Measurements from ENCODE around the gene MEF2A. TPM values are rescaled to one million over a fixed set of nuclear protein-coding genes. Genes with fewer than 3 reads are reported as not detected.

The MEF2A gene
- total and polyA plus RNA-seq, 9 of the 15 experiments (the other 6 are each of a cell fraction or from before 2014, with no cell fraction given), result 1.6 to 18.7 (median 8.7) TPM

DNA sequence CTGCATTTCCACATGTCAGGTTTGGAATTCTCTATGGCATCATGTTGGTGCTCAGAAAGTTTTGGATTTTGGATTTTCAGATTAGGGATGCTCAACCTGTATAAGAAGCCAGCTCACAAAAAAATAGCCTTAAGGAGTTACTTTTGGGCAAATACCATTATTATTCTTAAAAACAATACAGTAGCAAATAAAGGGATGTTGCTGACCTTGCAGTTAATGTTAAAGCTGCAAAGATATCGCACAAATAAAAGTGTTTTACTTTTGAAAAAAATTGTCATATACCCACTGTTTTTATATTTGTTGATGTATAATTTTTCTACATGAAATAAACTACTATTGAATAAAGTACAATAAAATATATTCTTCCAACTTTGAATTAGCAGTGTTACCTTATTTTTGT lies 107.3 kb downstream of the MEF2A start:
- H3K9ac ChIP-seq (ENCODE audit: insufficient read depth in 1 of 2, low read depth in 2 of 2, low read length in 2 of 2), result no peak overlapping the region
- intact Hi-C loops (cut with micrococcal nuclease) (loop anchor here (2.0 kb wide), 1 partner anchor 434 kb away; no protein-coding TSS in a partner anchor), in situ Hi-C loops (cut with MboI) (no loop called here)
- ATAC-seq, result no peak
- no peak for DNase-seq (ENCODE audit: extremely low read depth in 1 of 4, low spot score in 3 of 4)
- no peak for FAIRE-seq
- H3K4me3 ChIP-seq, result no peak overlapping the region
- no peaks in the 10 kb centered on the region for H3K9me1 ChIP-seq (ENCODE audit: control insufficient read depth, insufficient read depth, low read length)
- CTCF ChIA-PET (ENCODE audit: low intra/inter-chr PET ratio), result no interaction called here
- H3K27me3 ChIP-seq (ENCODE audit: control insufficient read depth in 2 of 2, insufficient read depth in 2 of 2, low read length in 2 of 2), result no peaks in the 10 kb centered on the region
- TF ChIP-seq HMG20A (CRISPR knock-in tag; conservative IDR thresholded peaks at IDR 0.05) (no peak), MAFF (IDR thresholded peaks at IDR 0.05; ENCODE audit: low read length) (peak; percentile 40), ZNF316 (IDR thresholded peaks at IDR 0.05) (peak; percentile 73; the same call in 1 of the 2 replicates), C11orf30 (IDR thresholded peaks at IDR 0.05; ENCODE audit: low read depth) (0 out of 2 replicates have a peak, but pooled peaks have one; percentile 29), ZNF134 (CRISPR knock-in tag; conservative IDR thresholded peaks at IDR 0.05) (no peak), MAFK (IDR thresholded peaks at IDR 0.05; ENCODE audit: low read length) (peak; percentile 57; the same call in 1 of the 2 replicates), MAFG (tag; conservative IDR thresholded peaks at IDR 0.05) (0 out of 2 replicates have a peak, but pooled peaks have one; percentile 8), HNRNPH1 (optimal IDR thresholded peaks at IDR 0.05; ENCODE audit: low read depth, low read length) (no peak), ARID3B (CRISPR knock-in tag; IDR thresholded peaks at IDR 0.05; ENCODE audit: borderline replicate concordance) (no peak)
- TF ChIP-seq, protein P1, sequence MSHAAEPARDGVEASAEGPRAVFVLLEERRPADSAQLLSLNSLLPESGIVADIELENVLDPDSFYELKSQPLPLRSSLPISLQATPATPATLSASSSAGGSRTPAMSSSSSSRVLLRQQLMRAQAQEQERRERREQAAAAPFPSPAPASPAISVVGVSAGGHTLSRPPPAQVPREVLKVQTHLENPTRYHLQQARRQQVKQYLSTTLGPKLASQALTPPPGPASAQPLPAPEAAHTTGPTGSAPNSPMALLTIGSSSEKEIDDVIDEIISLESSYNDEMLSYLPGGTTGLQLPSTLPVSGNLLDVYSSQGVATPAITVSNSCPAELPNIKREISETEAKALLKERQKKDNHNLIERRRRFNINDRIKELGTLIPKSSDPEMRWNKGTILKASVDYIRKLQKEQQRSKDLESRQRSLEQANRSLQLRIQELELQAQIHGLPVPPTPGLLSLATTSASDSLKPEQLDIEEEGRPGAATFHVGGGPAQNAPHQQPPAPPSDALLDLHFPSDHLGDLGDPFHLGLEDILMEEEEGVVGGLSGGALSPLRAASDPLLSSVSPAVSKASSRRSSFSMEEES (CRISPR knock-in tag; IDR thresholded peaks at IDR 0.05), result no peak
- TF ChIP-seq, protein P2, sequence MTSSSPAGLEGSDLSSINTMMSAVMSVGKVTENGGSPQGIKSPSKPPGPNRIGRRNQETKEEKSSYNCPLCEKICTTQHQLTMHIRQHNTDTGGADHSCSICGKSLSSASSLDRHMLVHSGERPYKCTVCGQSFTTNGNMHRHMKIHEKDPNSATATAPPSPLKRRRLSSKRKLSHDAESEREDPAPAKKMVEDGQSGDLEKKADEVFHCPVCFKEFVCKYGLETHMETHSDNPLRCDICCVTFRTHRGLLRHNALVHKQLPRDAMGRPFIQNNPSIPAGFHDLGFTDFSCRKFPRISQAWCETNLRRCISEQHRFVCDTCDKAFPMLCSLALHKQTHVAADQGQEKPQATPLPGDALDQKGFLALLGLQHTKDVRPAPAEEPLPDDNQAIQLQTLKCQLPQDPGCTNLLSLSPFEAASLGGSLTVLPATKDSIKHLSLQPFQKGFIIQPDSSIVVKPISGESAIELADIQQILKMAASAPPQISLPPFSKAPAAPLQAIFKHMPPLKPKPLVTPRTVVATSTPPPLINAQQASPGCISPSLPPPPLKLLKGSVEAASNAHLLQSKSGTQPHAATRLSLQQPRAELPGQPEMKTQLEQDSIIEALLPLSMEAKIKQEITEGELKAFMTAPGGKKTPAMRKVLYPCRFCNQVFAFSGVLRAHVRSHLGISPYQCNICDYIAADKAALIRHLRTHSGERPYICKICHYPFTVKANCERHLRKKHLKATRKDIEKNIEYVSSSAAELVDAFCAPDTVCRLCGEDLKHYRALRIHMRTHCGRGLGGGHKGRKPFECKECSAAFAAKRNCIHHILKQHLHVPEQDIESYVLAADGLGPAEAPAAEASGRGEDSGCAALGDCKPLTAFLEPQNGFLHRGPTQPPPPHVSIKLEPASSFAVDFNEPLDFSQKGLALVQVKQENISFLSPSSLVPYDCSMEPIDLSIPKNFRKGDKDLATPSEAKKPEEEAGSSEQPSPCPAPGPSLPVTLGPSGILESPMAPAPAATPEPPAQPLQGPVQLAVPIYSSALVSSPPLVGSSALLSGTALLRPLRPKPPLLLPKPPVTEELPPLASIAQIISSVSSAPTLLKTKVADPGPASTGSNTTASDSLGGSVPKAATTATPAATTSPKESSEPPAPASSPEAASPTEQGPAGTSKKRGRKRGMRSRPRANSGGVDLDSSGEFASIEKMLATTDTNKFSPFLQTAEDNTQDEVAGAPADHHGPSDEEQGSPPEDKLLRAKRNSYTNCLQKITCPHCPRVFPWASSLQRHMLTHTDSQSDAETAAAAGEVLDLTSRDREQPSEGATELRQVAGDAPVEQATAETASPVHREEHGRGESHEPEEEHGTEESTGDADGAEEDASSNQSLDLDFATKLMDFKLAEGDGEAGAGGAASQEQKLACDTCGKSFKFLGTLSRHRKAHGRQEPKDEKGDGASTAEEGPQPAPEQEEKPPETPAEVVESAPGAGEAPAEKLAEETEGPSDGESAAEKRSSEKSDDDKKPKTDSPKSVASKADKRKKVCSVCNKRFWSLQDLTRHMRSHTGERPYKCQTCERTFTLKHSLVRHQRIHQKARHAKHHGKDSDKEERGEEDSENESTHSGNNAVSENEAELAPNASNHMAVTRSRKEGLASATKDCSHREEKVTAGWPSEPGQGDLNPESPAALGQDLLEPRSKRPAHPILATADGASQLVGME (CRISPR knock-in tag; IDR thresholded peaks at IDR 0.05), result no peak
- TF ChIP-seq, protein P3, sequence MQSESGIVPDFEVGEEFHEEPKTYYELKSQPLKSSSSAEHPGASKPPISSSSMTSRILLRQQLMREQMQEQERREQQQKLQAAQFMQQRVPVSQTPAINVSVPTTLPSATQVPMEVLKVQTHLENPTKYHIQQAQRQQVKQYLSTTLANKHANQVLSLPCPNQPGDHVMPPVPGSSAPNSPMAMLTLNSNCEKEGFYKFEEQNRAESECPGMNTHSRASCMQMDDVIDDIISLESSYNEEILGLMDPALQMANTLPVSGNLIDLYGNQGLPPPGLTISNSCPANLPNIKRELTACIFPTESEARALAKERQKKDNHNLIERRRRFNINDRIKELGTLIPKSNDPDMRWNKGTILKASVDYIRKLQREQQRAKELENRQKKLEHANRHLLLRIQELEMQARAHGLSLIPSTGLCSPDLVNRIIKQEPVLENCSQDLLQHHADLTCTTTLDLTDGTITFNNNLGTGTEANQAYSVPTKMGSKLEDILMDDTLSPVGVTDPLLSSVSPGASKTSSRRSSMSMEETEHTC (IDR thresholded peaks at IDR 0.05), result no peak
- H3K27ac ChIP-seq (ENCODE audit: extremely low read depth, low read depth, low read length), result no peak overlapping the region
- WGBS (ENCODE audit: insufficient coverage, low coverage, missing lambda C conversion rate), result 33% methylated on average over 1 of the region's 1 CpG
- no TSS peak for BruUV-seq (replicated peaks)
- no peaks in the 10 kb centered on the region for H4K20me1 ChIP-seq (replicated peaks; ENCODE audit: control insufficient read depth, insufficient read depth, low read length)
- H3K36me3 ChIP-seq (ENCODE audit: control insufficient read depth, insufficient read depth, low read length), result peaks cover 3% of the 10 kb centered on the region; the same call in 2 of the 3 replicates
- H3K9me3 ChIP-seq (replicated peaks; ENCODE audit: control insufficient read depth, insufficient read depth, low read depth, low read length), result no peaks in the 10 kb centered on the region
- H3K79me2 ChIP-seq (ENCODE audit: control insufficient read depth, insufficient read depth, low read length), result no peaks in the 10 kb centered on the region
- H3K4me1 ChIP-seq (replicated peaks in 1 of 2; ENCODE audit: control insufficient read depth in 2 of 2, insufficient read depth in 2 of 2, low read length in 2 of 2), result no peaks in the 10 kb centered on the region
- POLR2A ChIA-PET, result no interaction called here
- H3K4me2 ChIP-seq (ENCODE audit: insufficient read depth, low read length), result no peak overlapping the region
- no peak overlapping the region for H2AFZ ChIP-seq (ENCODE audit: low read depth, low read length)

Measured in K562 (cell line).